Smooth muscle cell (in vitro differentiated cells): ENCODE data around the gene ACP1. TPM values are rescaled to one million over a fixed set of nuclear protein-coding genes. Genes with fewer than 3 reads are reported as not detected.

ENCODE experiments used
- DNase-seq: peaks from one replicate; lab custom pipeline; 2025; ENCODE audit not compliant: unreplicated experiment; lab: John Stamatoyannopoulos, UW
- H2AFZ ChIP-seq: fragments of 200-600 bp; sonication (generic); 2 replicates; pipeline ENCODE4 v1.6.0; 2016; ENCODE audit warnings: antibody characterized with exemption, low read depth, mild to moderate bottlenecking
- H3F3A ChIP-seq: fragments of 200-600 bp; sonication (generic); 2 replicates; pipeline ENCODE4 v1.6.0; 2017; ENCODE audit warnings: antibody characterized with exemption, low read depth
- H3K27ac ChIP-seq: fragments of 200-600 bp; sonication (generic); 2 replicates; pipeline ENCODE4 v1.5.1; 2016; ENCODE audit warnings: low read depth, mild to moderate bottlenecking
- H3K27me3 ChIP-seq: fragments of 200-600 bp; sonication (generic); 2 replicates; pipeline ENCODE4 v1.6.1; 2016; ENCODE audit warnings: low read depth, mild to moderate bottlenecking
- H3K36me3 ChIP-seq: fragments of 200-600 bp; sonication (generic); 2 replicates; pipeline ENCODE4 v1.5.1; 2016; ENCODE audit warnings: low read depth
- H3K4me1 ChIP-seq: fragments of 200-600 bp; sonication (generic); 2 replicates; pipeline ENCODE4 v1.5.1; 2016; ENCODE audit warnings: low read depth
- H3K4me2 ChIP-seq: fragments of 200-600 bp; sonication (generic); 2 replicates; pipeline ENCODE4 v1.6.0; 2016; ENCODE audit warnings: mild to moderate bottlenecking
- H3K4me3 ChIP-seq: fragments of 200-600 bp; sonication (generic); 2 replicates; pipeline ENCODE4 v1.5.1; 2016; ENCODE audit warnings: mild to moderate bottlenecking
- H3K79me2 ChIP-seq: fragments of 200-600 bp; sonication (generic); 2 replicates; pipeline ENCODE4 v1.6.0; 2016; ENCODE audit warnings: low read depth, mild to moderate bottlenecking
- H3K9ac ChIP-seq: fragments of 200-600 bp; sonication (generic); 2 replicates; pipeline ENCODE4 v1.6.0; 2016; ENCODE audit warnings: low read depth
- H3K9me3 ChIP-seq: fragments of 200-600 bp; sonication (generic); replicated peaks from 2 replicates; pipeline ENCODE4 v1.5.1; 2016; ENCODE audit warnings: low read depth
- H4K20me1 ChIP-seq: fragments of 200-600 bp; sonication (generic); 2 replicates; pipeline ENCODE4 v1.6.0; 2016; ENCODE audit warnings: low read depth
- CTCF ChIP-seq: fragments of 200-600 bp; sonication (generic); IDR thresholded peaks from 2 replicates; pipeline ENCODE4 v1.5.1; 2017; ENCODE audit warnings: borderline replicate concordance, mild to moderate bottlenecking, antibody characterized with exemption; ENCODE audit not compliant: insufficient read depth, poor library complexity, severe bottlenecking
- WGBS: methylation state at CpG from one replicate; pipeline ENCODE4 v1.1.7; 2016; ENCODE audit warnings: low lambda C conversion rate; 5-methylcytosine and 5-hydroxymethylcytosine counted together
- polyA plus RNA-seq: library from polyadenylated mRNA; unstranded; fragments of >200 nt; fragmentation: Nextera tagmentation; extraction: Ambion mirVana; gene quantifications from 2 replicates; pipeline ENCODE4 v1.2.1, GENCODE V29; 2016
- total RNA-seq: library from RNA; depleted of rRNA; stranded (reverse); fragments of >200 nt; gene quantifications from 2 replicates; pipeline ENCODE4 v1.2.3, GENCODE V29; 2014

Gene ACP1
- total RNA-seq (168 and 182 TPM in 2 replicates), polyA plus RNA-seq (168 and 191 TPM in 2 replicates)

- H3K4me1 ChIP-seq: peaks cover 10% of the 10 kb centered on the region
These were observed at the start of gene ACP1 for GRCh38 chr2:264493-265468. ACP1 (plus strand) TSS chr2:264947; CDS start chr2:264965, 18 bp downstream.

DNA sequence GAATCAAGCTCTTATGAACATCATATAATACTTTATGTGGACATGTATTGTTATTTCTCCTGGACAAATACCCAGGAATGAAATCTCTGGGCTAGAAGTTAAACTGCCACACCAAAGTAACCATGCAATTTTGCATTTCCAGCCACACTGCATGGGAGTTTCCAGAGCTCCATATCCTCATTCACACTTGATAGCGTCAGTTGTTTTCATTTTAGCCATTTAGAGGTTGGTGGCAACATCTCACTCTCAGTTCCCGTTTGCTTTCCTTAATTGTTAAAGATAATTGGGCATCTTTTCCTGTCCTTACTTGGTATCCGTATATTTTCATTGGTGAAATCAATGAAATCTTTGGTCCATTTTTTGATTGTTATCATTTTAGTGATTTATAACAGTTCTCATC is 48.7 kb upstream of the ACP1 start:
- H3K36me3 ChIP-seq: peaks cover 8% of the 10 kb centered on the region
- no peak overlapping the region for H3K27ac ChIP-seq
- no peak overlapping the region for H2AFZ ChIP-seq
- no peaks in the 10 kb centered on the region for H3F3A ChIP-seq
- no peak for TF ChIP-seq CTCF
- H3K9me3 ChIP-seq: no peaks in the 10 kb centered on the region
- no peak overlapping the region for H3K4me3 ChIP-seq
- H3K27me3 ChIP-seq: no peaks in the 10 kb centered on the region
- no peak for DNase-seq
- WGBS: 94% methylated on average over 3 of the region's 3 CpGs
- H4K20me1 ChIP-seq: no peaks in the 10 kb centered on the region
- no peaks in the 10 kb centered on the region for H3K79me2 ChIP-seq
- H3K4me1 ChIP-seq: no peaks in the 10 kb centered on the region
- no peak overlapping the region for H3K4me2 ChIP-seq
- H3K9ac ChIP-seq: no peak overlapping the region

More at GRCh38 chr2:264493-265468, at the start of gene ACP1:
- TF ChIP-seq CTCF: no peak
- H3F3A ChIP-seq: no peaks in the 10 kb centered on the region
- under 1% methylated on average over 63 of the region's 73 CpGs for WGBS
- peaks cover 57% of the 10 kb centered on the region for H3K79me2 ChIP-seq
- no peaks in the 10 kb centered on the region for H3K36me3 ChIP-seq
- peak within 1 kb of the TSS; percentile 97 for H2AFZ ChIP-seq
- DNase-seq: peak; percentile 79
- H3K9me3 ChIP-seq: no peaks in the 10 kb centered on the region
- peaks cover 38% of the 10 kb centered on the region for H4K20me1 ChIP-seq
- H3K4me3 ChIP-seq: peak within 1 kb of the TSS; percentile 77
- peak within 1 kb of the TSS; percentile 91 for H3K9ac ChIP-seq
- peak within 1 kb of the TSS; percentile 87 for H3K4me2 ChIP-seq
- H3K27ac ChIP-seq: peak within 1 kb of the TSS; percentile 75
- H3K27me3 ChIP-seq: no peaks in the 10 kb centered on the region

- no peak overlapping the region for H3K4me2 ChIP-seq
- no peak for DNase-seq
- H2AFZ ChIP-seq: no peak overlapping the region
- no peak overlapping the region for H3K4me3 ChIP-seq
- H4K20me1 ChIP-seq: no peaks in the 10 kb centered on the region
- no peaks in the 10 kb centered on the region for H3K4me1 ChIP-seq
- peaks cover 5% of the 10 kb centered on the region for H3K36me3 ChIP-seq
- no peaks in the 10 kb centered on the region for H3K9me3 ChIP-seq
- H3K79me2 ChIP-seq: no peaks in the 10 kb centered on the region
- H3F3A ChIP-seq: no peaks in the 10 kb centered on the region
- no peak for TF ChIP-seq CTCF
- H3K9ac ChIP-seq: no peak overlapping the region
- no peaks in the 10 kb centered on the region for H3K27me3 ChIP-seq
- H3K27ac ChIP-seq: no peak overlapping the region
- 93% methylated on average over 4 of the region's 4 CpGs for WGBS
These were observed 41.3 kb upstream of the ACP1 start for GRCh38 chr2:223451-223850.
